Stimulated activated CD8-positive, alpha-beta memory T cell treated with anti-CD3 and anti-CD28 coated beads, Interleukin-4, amount 100 ng/mL, for 4 hours (primary cell): Measurements from ENCODE around the gene HLA-DQA1.
"Not testable (repeated sequence)": the region's sequence is repeated elsewhere in the genome, so short reads cannot be mapped to it uniquely, and the experiment has no call there.

Experiments
- DNase-seq, 2 donors: peaks; one replicate each; pipeline ENCODE4 v3.0.0-alpha.2; 2020; ENCODE audit warnings: low read depth in 2 of 2, low spot score in 1 of 2

Gene HLA-DQA1

GRCh38 chr6:32621372-32621771 lies 15.8 kb upstream of the HLA-DQA1 start:
- no peak for DNase-seq

GRCh38 chr6:32622545-32623401 lies 14.4 kb upstream of the HLA-DQA1 start:
- DNase-seq: peak in 1 of 2 donors; percentile 18

GRCh38 chr6:32623693-32624092 lies 13.5 kb upstream of the HLA-DQA1 start:
- DNase-seq: no peak

- DNase-seq: no peak
Measured at GRCh38 chr6:32624565-32624964, 12.6 kb upstream of the HLA-DQA1 start.

GRCh38 chr6:32625137-32625536 lies 12.1 kb upstream of the HLA-DQA1 start:
- no peak for DNase-seq

GRCh38 chr6:32627249-32627648 lies 10.0 kb upstream of the HLA-DQA1 start:
- no peak for DNase-seq

GRCh38 chr6:32627831-32628230 lies 9.4 kb upstream of the HLA-DQA1 start:
- DNase-seq: no peak

- DNase-seq: not testable (repeated sequence)
Measured at GRCh38 chr6:32629793-32630192, 7.4 kb upstream of the HLA-DQA1 start.

- DNase-seq: no peak
Measured at GRCh38 chr6:32635526-32636123, 1.6 kb upstream of the HLA-DQA1 start.

- no peak for DNase-seq
Measured at GRCh38 chr6:32637883-32638282, 677 bp downstream of the HLA-DQA1 start.

GRCh38 chr6:32638532-32639219 lies 1.5 kb downstream of the HLA-DQA1 start:
- no peak for DNase-seq

- no peak for DNase-seq
Measured at GRCh38 chr6:32639440-32640394, 2.5 kb downstream of the HLA-DQA1 start.

GRCh38 chr6:32641122-32641521 lies 3.9 kb downstream of the HLA-DQA1 start:
- no peak for DNase-seq

GRCh38 chr6:32641785-32642719 lies 4.8 kb downstream of the HLA-DQA1 start:
- DNase-seq: not testable (repeated sequence)

- no peak for DNase-seq
Measured at GRCh38 chr6:32642720-32643106, 5.5 kb downstream of the HLA-DQA1 start.

- DNase-seq: no peak
Measured at GRCh38 chr6:32643904-32644303, 6.7 kb downstream of the HLA-DQA1 start.

- no peak for DNase-seq
Measured at GRCh38 chr6:32645047-32645703, 8.0 kb downstream of the HLA-DQA1 start.

GRCh38 chr6:32655203-32655710 lies 18.1 kb downstream of the HLA-DQA1 start:
- DNase-seq: no peak

- not testable (repeated sequence) for DNase-seq
Measured at GRCh38 chr6:32657329-32657728, 20.1 kb downstream of the HLA-DQA1 start.
